GM23338 (cell line): ENCODE measurements around the gene FCHSD2. TPM values are rescaled to one million over a fixed set of nuclear protein-coding genes. Genes with fewer than 3 reads are reported as not detected.

Experiments
- ATAC-seq: fragments of 200-7000 bp; cut with Tn5 transposase; 3 replicates; pipeline ENCODE4 v1.9.1; 2020
- DNase-seq: peaks from one replicate; pipeline ENCODE4 v3.0.0-alpha.2; 2015; ENCODE audit warnings: low spot score
- H2AFZ ChIP-seq: fragments of 200-600 bp; sonication (generic); 2 replicates; pipeline ENCODE4 v1.8.0; 2016; ENCODE audit warnings: antibody characterized with exemption, mild to moderate bottlenecking, moderate library complexity
- H3F3A ChIP-seq: fragments of 200-600 bp; sonication (generic); replicated peaks from 2 replicates; pipeline ENCODE4 v1.8.0; 2017; ENCODE audit warnings: antibody characterized with exemption, mixed run types, low read depth
- H3K27ac ChIP-seq: fragments of 200-600 bp; sonication (generic); 2 replicates; pipeline ENCODE4 v1.6.1; 2016; ENCODE audit warnings: low read depth
- H3K27me3 ChIP-seq: fragments of 200-600 bp; sonication (generic); 2 replicates; pipeline ENCODE4 v1.8.0; 2016; ENCODE audit warnings: mild to moderate bottlenecking, mixed run types, moderate library complexity; ENCODE audit not compliant: insufficient read depth
- H3K36me3 ChIP-seq: fragments of 200-600 bp; sonication (generic); 2 replicates; pipeline ENCODE4 v1.8.0; 2016; ENCODE audit warnings: mild to moderate bottlenecking; ENCODE audit not compliant: insufficient read depth
- H3K4me1 ChIP-seq: fragments of 200-600 bp; sonication (generic); 2 replicates; pipeline ENCODE4 v1.8.0; 2016; ENCODE audit warnings: mild to moderate bottlenecking, moderate library complexity; ENCODE audit not compliant: insufficient read depth
- H3K4me2 ChIP-seq: fragments of 200-600 bp; sonication (generic); 2 replicates; pipeline ENCODE4 v1.7.1; 2017; ENCODE audit warnings: mixed run types
- H3K4me3 ChIP-seq: fragments of 200-600 bp; sonication (generic); 2 replicates; pipeline ENCODE4 v1.6.1; 2016; ENCODE audit warnings: mixed run types
- H3K79me2 ChIP-seq: fragments of 200-600 bp; sonication (generic); replicated peaks from 2 replicates; pipeline ENCODE4 v1.8.0; 2017; ENCODE audit warnings: mild to moderate bottlenecking; ENCODE audit not compliant: insufficient read depth
- H3K9me2 ChIP-seq: fragments of 200-600 bp; sonication (generic); 2 replicates; pipeline ENCODE4 v1.8.0; 2017; ENCODE audit not compliant: insufficient read depth
- H4K20me1 ChIP-seq: fragments of 200-600 bp; sonication (generic); replicated peaks from 2 replicates; pipeline ENCODE4 v1.8.0; 2017; ENCODE audit warnings: mild to moderate bottlenecking; ENCODE audit not compliant: insufficient read depth
- H3K27ac Mint-ChIP-seq: 2 replicates; pipeline ENCODE4 v1.8.0; 2020; ENCODE audit warnings: inconsistent platforms, mild to moderate bottlenecking, moderate library complexity, mixed read lengths
- H3K27me3 Mint-ChIP-seq: 3 replicates; pipeline ENCODE4 v1.8.0; 2022; ENCODE audit warnings: low read depth, mild to moderate bottlenecking, moderate library complexity, mixed read lengths, inconsistent platforms; ENCODE audit not compliant: insufficient read depth, poor library complexity
- H3K36me3 Mint-ChIP-seq: 3 replicates; pipeline ENCODE4 v1.8.0; 2021; ENCODE audit warnings: low read depth, mild to moderate bottlenecking, inconsistent platforms, moderate library complexity, mixed read lengths
- H3K4me1 Mint-ChIP-seq: 3 replicates; pipeline ENCODE4 v1.8.0; 2020; ENCODE audit warnings: mild to moderate bottlenecking, inconsistent platforms, mixed read lengths
- H3K4me3 Mint-ChIP-seq: 3 replicates; pipeline ENCODE4 v1.8.0; 2021; ENCODE audit warnings: moderate library complexity, mild to moderate bottlenecking, inconsistent platforms, mixed read lengths
- H3K9me3 Mint-ChIP-seq: 3 replicates; pipeline ENCODE4 v1.8.0; 2020; ENCODE audit warnings: moderate library complexity, mild to moderate bottlenecking, inconsistent platforms, mixed read lengths
- CREB1 ChIP-seq: fragments of 250-450 bp; sonication (Bioruptor Pico); IDR thresholded peaks from 2 replicates; pipeline ENCODE4 v1.5.0; 2020; ENCODE audit warnings: low read depth, mild to moderate bottlenecking, moderate library complexity
- EZH2 ChIP-seq: fragments of 200-600 bp; sonication (generic); IDR thresholded peaks from one replicate; pipeline ENCODE4 v1.8.0; 2017; ENCODE audit warnings: antibody characterized with exemption, mild to moderate bottlenecking, low read depth; ENCODE audit not compliant: unreplicated experiment
- EZH2phosphoT487 ChIP-seq: fragments of 200-600 bp; sonication (generic); IDR thresholded peaks from one replicate; pipeline ENCODE4 v1.8.1; 2018; ENCODE audit warnings: antibody characterized with exemption; ENCODE audit not compliant: unreplicated experiment
- JUNB ChIP-seq: IDR thresholded peaks from one replicate; pipeline ENCODE4 v1.6.1; 2016; ENCODE audit warnings: antibody characterized with exemption; ENCODE audit not compliant: unreplicated experiment
- NANOG ChIP-seq: IDR thresholded peaks from 2 replicates; pipeline ENCODE4 v1.6.1; 2016; ENCODE audit warnings: antibody characterized with exemption, borderline replicate concordance
- POLR2AphosphoS5 ChIP-seq: IDR thresholded peaks from 2 replicates; pipeline ENCODE4 v1.6.1; 2016; ENCODE audit warnings: antibody characterized with exemption, low read depth
- STAT1 ChIP-seq: IDR thresholded peaks from one replicate; pipeline ENCODE4 v1.6.1; 2016; ENCODE audit warnings: antibody characterized with exemption; ENCODE audit not compliant: unreplicated experiment
- ZNF114 ChIP-seq: fragments of 250-450 bp; sonication (Bioruptor Pico); IDR thresholded peaks from 2 replicates; pipeline ENCODE4 v1.5.0; 2020; ENCODE audit warnings: mild to moderate bottlenecking, moderate library complexity
- ZNF331 ChIP-seq: fragments of 250-450 bp; sonication (Bioruptor Pico); IDR thresholded peaks from 2 replicates; pipeline ENCODE4 v1.5.0; 2020; ENCODE audit warnings: low read depth, mild to moderate bottlenecking, moderate library complexity
- ZNF462 ChIP-seq: fragments of 250-450 bp; sonication (Bioruptor Pico); IDR thresholded peaks from 2 replicates; pipeline ENCODE4 v1.5.0; 2020; ENCODE audit warnings: mild to moderate bottlenecking, moderate library complexity
- polyA plus RNA-seq: library from polyadenylated mRNA; unstranded; fragments of >200 nt; fragmentation: Nextera tagmentation; extraction: Ambion mirVana; gene quantifications from 2 replicates; pipeline ENCODE4 v1.2.1, GENCODE V29; 2016
- total RNA-seq: library from RNA; depleted of rRNA; stranded (reverse); fragments of >200 nt; shearing (Covaris generic); gene quantifications from 2 replicates; pipeline ENCODE4 v1.2.3, GENCODE V29; 2014
- TF ChIP-seq, protein P1 (sequence below): IDR thresholded peaks from one replicate; pipeline ENCODE4 v1.6.1; 2018; ENCODE audit warnings: antibody characterized with exemption; ENCODE audit not compliant: unreplicated experiment
- TF ChIP-seq, protein P2 (sequence below): IDR thresholded peaks from 2 replicates; pipeline ENCODE4 v1.6.1; 2016; ENCODE audit warnings: antibody characterized with exemption

FCHSD2 gene
- total and polyA plus RNA-seq, 2 experiments from 2014 or later, result 3.6 to 5.2 TPM

DNA sequence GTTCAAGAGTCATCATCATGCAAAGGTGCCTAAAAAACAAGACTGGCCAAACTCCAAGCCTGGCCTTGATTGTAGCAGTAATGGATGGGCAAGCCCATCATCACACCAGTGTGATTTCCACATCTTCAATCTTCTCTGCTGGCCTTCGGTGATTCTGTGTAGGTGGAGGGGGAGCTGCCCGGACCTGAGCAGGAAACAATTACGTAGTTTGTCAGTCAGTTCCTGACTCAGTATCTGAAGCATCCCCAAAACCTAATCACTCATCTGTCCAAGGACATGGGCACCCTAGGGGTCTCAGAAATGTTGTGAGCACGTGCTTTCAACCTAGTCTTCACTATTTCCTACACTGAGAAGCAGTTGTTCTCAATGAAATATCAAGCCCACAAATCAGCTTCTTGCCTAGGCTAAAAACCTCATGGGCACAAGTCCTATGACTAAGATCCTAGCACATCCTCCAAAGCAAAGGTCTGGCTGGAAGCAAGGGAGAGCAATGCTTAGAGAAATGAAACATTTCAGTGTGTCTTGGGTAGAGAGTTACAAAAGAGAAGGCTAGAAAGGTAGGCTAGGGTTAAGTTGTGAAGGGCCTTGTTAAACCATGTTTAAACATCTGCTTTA, 303.3 kb downstream of the FCHSD2 start (continued):
- no peak for TF ChIP-seq STAT1
- no peak for TF ChIP-seq EZH2
- TF ChIP-seq JUNB, result no peak
- no peak for TF ChIP-seq CREB1 (CRISPR knock-in tag)
- TF ChIP-seq EZH2phosphoT487, result no peak
- no peak for TF ChIP-seq POLR2AphosphoS5
- TF ChIP-seq ZNF331 (CRISPR knock-in tag), result no peak
- TF ChIP-seq ZNF114 (CRISPR knock-in tag), result no peak
- TF ChIP-seq NANOG, result no peak

- Histone ChIP-seq H3K79me2 (no peaks in the 10 kb centered on the region), H3K9me2 (no peaks in the 10 kb centered on the region), H3F3A (no peaks in the 10 kb centered on the region), H4K20me1 (no peaks in the 10 kb centered on the region; the same call in 1 of the 2 replicates), H3K27ac (no peak overlapping the region), H3K4me1 (peaks cover 7% of the 10 kb centered on the region), H3K36me3 (no peaks in the 10 kb centered on the region), H2AFZ (no peak overlapping the region), H3K27me3 (no peaks in the 10 kb centered on the region), H3K4me3 (no peak overlapping the region), H3K4me2 (no peak overlapping the region)
- Mint-ChIP-seq H3K4me1 (peaks cover 8% of the 10 kb centered on the region; the same call in 2 of the 3 replicates), H3K4me3 (no peak overlapping the region), H3K27me3 (peaks cover 9% of the 10 kb centered on the region), H3K27ac (no peak overlapping the region), H3K36me3 (no peaks in the 10 kb centered on the region), H3K9me3 (no peaks in the 10 kb centered on the region)
- TF ChIP-seq NANOG (no peak), ZNF114 (CRISPR knock-in tag) (no peak), CREB1 (CRISPR knock-in tag) (no peak), POLR2AphosphoS5 (no peak), STAT1 (no peak), ZNF462 (CRISPR knock-in tag) (no peak), ZNF331 (CRISPR knock-in tag) (no peak), JUNB (no peak)
- TF ChIP-seq, protein P1, sequence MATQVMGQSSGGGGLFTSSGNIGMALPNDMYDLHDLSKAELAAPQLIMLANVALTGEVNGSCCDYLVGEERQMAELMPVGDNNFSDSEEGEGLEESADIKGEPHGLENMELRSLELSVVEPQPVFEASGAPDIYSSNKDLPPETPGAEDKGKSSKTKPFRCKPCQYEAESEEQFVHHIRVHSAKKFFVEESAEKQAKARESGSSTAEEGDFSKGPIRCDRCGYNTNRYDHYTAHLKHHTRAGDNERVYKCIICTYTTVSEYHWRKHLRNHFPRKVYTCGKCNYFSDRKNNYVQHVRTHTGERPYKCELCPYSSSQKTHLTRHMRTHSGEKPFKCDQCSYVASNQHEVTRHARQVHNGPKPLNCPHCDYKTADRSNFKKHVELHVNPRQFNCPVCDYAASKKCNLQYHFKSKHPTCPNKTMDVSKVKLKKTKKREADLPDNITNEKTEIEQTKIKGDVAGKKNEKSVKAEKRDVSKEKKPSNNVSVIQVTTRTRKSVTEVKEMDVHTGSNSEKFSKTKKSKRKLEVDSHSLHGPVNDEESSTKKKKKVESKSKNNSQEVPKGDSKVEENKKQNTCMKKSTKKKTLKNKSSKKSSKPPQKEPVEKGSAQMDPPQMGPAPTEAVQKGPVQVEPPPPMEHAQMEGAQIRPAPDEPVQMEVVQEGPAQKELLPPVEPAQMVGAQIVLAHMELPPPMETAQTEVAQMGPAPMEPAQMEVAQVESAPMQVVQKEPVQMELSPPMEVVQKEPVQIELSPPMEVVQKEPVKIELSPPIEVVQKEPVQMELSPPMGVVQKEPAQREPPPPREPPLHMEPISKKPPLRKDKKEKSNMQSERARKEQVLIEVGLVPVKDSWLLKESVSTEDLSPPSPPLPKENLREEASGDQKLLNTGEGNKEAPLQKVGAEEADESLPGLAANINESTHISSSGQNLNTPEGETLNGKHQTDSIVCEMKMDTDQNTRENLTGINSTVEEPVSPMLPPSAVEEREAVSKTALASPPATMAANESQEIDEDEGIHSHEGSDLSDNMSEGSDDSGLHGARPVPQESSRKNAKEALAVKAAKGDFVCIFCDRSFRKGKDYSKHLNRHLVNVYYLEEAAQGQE, result no peak
- TF ChIP-seq, protein P2, sequence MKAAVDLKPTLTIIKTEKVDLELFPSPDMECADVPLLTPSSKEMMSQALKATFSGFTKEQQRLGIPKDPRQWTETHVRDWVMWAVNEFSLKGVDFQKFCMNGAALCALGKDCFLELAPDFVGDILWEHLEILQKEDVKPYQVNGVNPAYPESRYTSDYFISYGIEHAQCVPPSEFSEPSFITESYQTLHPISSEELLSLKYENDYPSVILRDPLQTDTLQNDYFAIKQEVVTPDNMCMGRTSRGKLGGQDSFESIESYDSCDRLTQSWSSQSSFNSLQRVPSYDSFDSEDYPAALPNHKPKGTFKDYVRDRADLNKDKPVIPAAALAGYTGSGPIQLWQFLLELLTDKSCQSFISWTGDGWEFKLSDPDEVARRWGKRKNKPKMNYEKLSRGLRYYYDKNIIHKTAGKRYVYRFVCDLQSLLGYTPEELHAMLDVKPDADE, result no peak
- ATAC-seq (no peak), DNase-seq (no peak)
Measured at GRCh38 chr11:72836111-72836510, 306.0 kb downstream of the FCHSD2 start.
